Measurements from ENCODE around the gene MZT2A. TPM values are rescaled to one million over a fixed set of nuclear protein-coding genes. Genes with fewer than 3 reads are reported as not detected.
"Not testable (repeated sequence)": the region's sequence is repeated elsewhere in the genome, so short reads cannot be mapped to it uniquely, and the experiment has no call there.

Gene MZT2A
- total RNA-seq, 1 experiment from 2014 or later: 135 TPM

- DNase-seq (ENCODE audit: low read depth): not testable (repeated sequence)
These were observed 37.3 kb downstream of the MZT2A start for GRCh38 chr2:131454914-131455313.

- DNase-seq (ENCODE audit: low read depth): not testable (repeated sequence)
These were observed 40.8 kb downstream of the MZT2A start for GRCh38 chr2:131451265-131451949.

GRCh38 chr2:131447981-131448380, 44.2 kb downstream of the MZT2A start:
- not testable (repeated sequence) for DNase-seq (ENCODE audit: low read depth)

GRCh38 chr2:131445896-131446295, 46.3 kb downstream of the MZT2A start:
- no peak for DNase-seq (ENCODE audit: low read depth)

GRCh38 chr2:131445515-131445797, 46.7 kb downstream of the MZT2A start:
- not testable (repeated sequence) for DNase-seq (ENCODE audit: low read depth)

- DNase-seq (ENCODE audit: low read depth): not testable (repeated sequence)
These were observed 47.3 kb downstream of the MZT2A start for GRCh38 chr2:131444736-131445514.

GRCh38 chr2:131440742-131441468, 51.3 kb downstream of the MZT2A start:
- DNase-seq (ENCODE audit: low read depth): not testable (repeated sequence)

Other genes starting within 250 kb of the MZT2A start
- gene RAB6D, start 128.2 kb downstream of the MZT2A start, total RNA-seq (2014; rRNA removed; shearing (Covaris generic)): not detected in 2 replicates
- 2.9 and 3.0 TPM in 2 replicates for gene TUBA3D, start 16.3 kb downstream of the MZT2A start, total RNA-seq (2014; rRNA removed; shearing (Covaris generic))
- gene CCDC74A, start 35.5 kb upstream of the MZT2A start, total RNA-seq (2014; rRNA removed; shearing (Covaris generic)): 0.27 TPM in 1 of 2 replicates, not detected in the other

Measured in HT1080 (cell line).